Measurements from ENCODE around the gene NMU. TPM values are rescaled to one million over a fixed set of nuclear protein-coding genes. Genes with fewer than 3 reads are reported as not detected.
A peak's percentile ranks its signal among the peaks of the same experiment; 100 is the strongest.

Gene NMU
- total and polyA plus RNA-seq, 9 of the 15 experiments (the other 6 are each of a cell fraction or from before 2014, with no cell fraction given): 73.8 to 846 (median 599) TPM

- TF ChIP-seq CUX1 (CRISPR knock-in tag; IDR thresholded peaks at IDR 0.05) (no peak), ZNF609 (CRISPR knock-in tag; IDR thresholded peaks at IDR 0.05; ENCODE audit: borderline replicate concordance) (no peak), THAP7 (CRISPR knock-in tag; IDR thresholded peaks at IDR 0.05) (no peak), ATF2 (CRISPR knock-in tag; IDR thresholded peaks at IDR 0.05) (no peak), AFF1 (IDR thresholded peaks at IDR 0.05; ENCODE audit: low read depth in 1 of 2, partially characterized antibody in 2 of 2) (no peak), C11orf30 (IDR thresholded peaks at IDR 0.05; ENCODE audit: low read depth) (peak; percentile 45; the same call in 1 of the 2 replicates)
Observed at GRCh38 chr4:55545641-55546505, 90.2 kb downstream of the NMU start (continued).

All from K562 (cell line).